NB4 (cell line): ENCODE measurements around the gene CTBP2.

Experiments
- CTCF ChIP-seq: IDR thresholded peaks from one replicate; pipeline ENCODE4 v1.5.1; 2012; ENCODE audit warnings: low read depth, low read length
- POLR2A ChIP-seq: IDR thresholded peaks from 2 replicates; pipeline ENCODE4 v1.6.1; 2011; ENCODE audit warnings: mild to moderate bottlenecking; ENCODE audit not compliant: insufficient read length; ENCODE audit errors: extremely low read depth

- TF ChIP-seq POLR2A (no peak), CTCF (no peak)
Measured at GRCh38 chr10:125087897-125088215, 72.5 kb downstream of the CTBP2 start.
